Panc1 (cell line): ENCODE measurements around the gene STK10. TPM values are rescaled to one million over a fixed set of nuclear protein-coding genes. Genes with fewer than 3 reads are reported as not detected.

Experiments
- ATAC-seq: fragments of 200-7000 bp; cut with Tn5 transposase; 2 replicates; pipeline ENCODE4 v1.9.1; 2020; ENCODE audit warnings: mild to moderate bottlenecking, moderate library complexity
- BruUV-seq: library from RNA; stranded (reverse); fragments of 400-500 nt; replicated peaks from 2 replicates; lab custom pipeline; 2021; lab: Mats Ljungman, UMichigan
- CTCF ChIA-PET: fragments of 300-600 bp; sonication (Branson Sonifier 250); formaldehyde crosslinking; loops from one replicate; lab custom pipeline; 2022; ENCODE audit warnings: antibody characterized with exemption; lab: Charles Lee
- POLR2A ChIA-PET: fragments of 300-600 bp; sonication (Branson Sonifier 250); formaldehyde crosslinking; loops from one replicate; lab custom pipeline; 2022; ENCODE audit warnings: antibody characterized with exemption; lab: Charles Lee
- DNase-seq: peaks from one replicate; pipeline ENCODE4 v3.0.0-alpha.2; 2010; ENCODE audit warnings: low read depth, low spot score
- H3K27ac ChIP-seq: 2 replicates; pipeline ENCODE4 v1.5.1; 2011; ENCODE audit warnings: mild to moderate bottlenecking, low read length, inconsistent platforms
- H3K27me3 ChIP-seq: fragments of 200-500 bp; sonication (Bioruptor generic); 2 replicates; pipeline ENCODE4 v1.6.0; 2014; ENCODE audit warnings: low read length, inconsistent platforms; ENCODE audit not compliant: control insufficient read depth, insufficient read depth
- H3K36me3 ChIP-seq: fragments of 200-500 bp; sonication (Bioruptor generic); 2 replicates; pipeline ENCODE4 v1.5.1; 2014; ENCODE audit warnings: inconsistent platforms, mild to moderate bottlenecking, low read length, moderate library complexity; ENCODE audit not compliant: control insufficient read depth, insufficient read depth
- H3K4me1 ChIP-seq: 2 replicates; pipeline ENCODE4 v1.5.1; 2011; ENCODE audit warnings: inconsistent platforms, mild to moderate bottlenecking, low read length, moderate library complexity; ENCODE audit not compliant: control insufficient read depth, insufficient read depth
- H3K4me3 ChIP-seq, 2 experiments: 2 replicates each; pipeline ENCODE4 v1.5.1; 2011 to 2012; ENCODE audit warnings: low read depth in 2 of 2, low read length in 2 of 2, mild to moderate bottlenecking in 2 of 2, inconsistent platforms in 1 of 2, moderate library complexity in 1 of 2
- H3K9me3 ChIP-seq: fragments of 200-500 bp; sonication (Bioruptor generic); 2 replicates; pipeline ENCODE4 v1.5.1; 2014; ENCODE audit warnings: low read depth, mild to moderate bottlenecking, inconsistent platforms, low read length, moderate library complexity; ENCODE audit not compliant: control insufficient read depth, insufficient read depth
- CTCF ChIP-seq: fragments of 450-650 bp; IDR thresholded peaks from 2 replicates; pipeline ENCODE4 v1.5.1; 2017; ENCODE audit warnings: mild to moderate bottlenecking
- POLR2AphosphoS5 ChIP-seq: IDR thresholded peaks from 2 replicates; pipeline ENCODE4 v1.6.1; 2012; ENCODE audit warnings: mild to moderate bottlenecking, low read depth, low read length, moderate library complexity
- REST ChIP-seq, 2 experiments: IDR thresholded peaks; 2 replicates each; pipeline ENCODE4 v1.6.1; 2011 to 2012; ENCODE audit warnings: low read depth in 2 of 2, control low read depth in 1 of 2, low read length in 1 of 2, mild to moderate bottlenecking in 1 of 2, moderate library complexity in 1 of 2; ENCODE audit not compliant: insufficient read depth in 1 of 2
- SIN3A ChIP-seq: IDR thresholded peaks from 2 replicates; pipeline ENCODE4 v1.6.1; 2012; ENCODE audit warnings: low read depth, mild to moderate bottlenecking, low read length, moderate library complexity, borderline replicate concordance; ENCODE audit not compliant: insufficient read depth
- TCF7L2 ChIP-seq: IDR thresholded peaks from 2 replicates; pipeline ENCODE4 v1.6.1; 2011; ENCODE audit warnings: mild to moderate bottlenecking, low read depth, low read length, inconsistent platforms
- in situ Hi-C: cut with HindIII; loops from 2 replicates; pipeline ENCODE4 v1.10.0; 2016; ENCODE audit warnings: low sequenced_read_pairs, low pct_unique_long_range_greater_than_20kb
- intact Hi-C: fragments of 100-400 bp; cut with micrococcal nuclease; formaldehyde crosslinking; loops from one replicate; pipeline ENCODE4 v1.10.0; 2022; ENCODE audit not compliant: unreplicated experiment
- total RNA-seq: library from RNA; stranded (reverse); gene quantifications from one replicate; pipeline ENCODE4 v1.2.1, GENCODE V29; 2021; ENCODE audit not compliant: unreplicated experiment

STK10 gene
- total RNA-seq, 1 experiment from 2014 or later = 34.9 TPM

- ATAC-seq (no peak), DNase-seq (no peak)
- no TSS peak for BruUV-seq
- no peak overlapping the region for H3K27ac ChIP-seq
- CTCF ChIA-PET = no interaction called here
- intact Hi-C loops (no loop called here), in situ Hi-C loops (no loop called here)
- peaks cover 3% of the 10 kb centered on the region; the same call in 1 of the 2 replicates for H3K9me3 ChIP-seq
- no peaks in the 10 kb centered on the region for H3K36me3 ChIP-seq
- H3K4me3 ChIP-seq = no peak overlapping the region
- peaks cover 2% of the 10 kb centered on the region; the same call in 1 of the 2 replicates for H3K4me1 ChIP-seq
- H3K27me3 ChIP-seq = no peaks in the 10 kb centered on the region
- POLR2A ChIA-PET = no interaction called here
- TF ChIP-seq SIN3A (no peak), POLR2AphosphoS5 (no peak), CTCF (no peak), REST (IDR thresholded peaks at IDR 0.05; ENCODE audit: insufficient read depth in 1 of 2, low read depth in 2 of 2, low read length in 1 of 2) (no peak), TCF7L2 (no peak)
These were observed 47.2 kb downstream of the STK10 start for GRCh38 chr5:172140866-172141265.

GRCh38 chr5:172140120-172140519 lies 47.9 kb downstream of the STK10 start:
- in situ Hi-C loops = no loop called here
- ATAC-seq = no peak
- TF ChIP-seq SIN3A (no peak), REST (IDR thresholded peaks at IDR 0.05; ENCODE audit: insufficient read depth in 1 of 2, low read depth in 2 of 2, low read length in 1 of 2) (no peak), CTCF (no peak), POLR2AphosphoS5 (no peak), TCF7L2 (no peak)
- CTCF ChIA-PET = no interaction called here
- no peak overlapping the region for H3K27ac ChIP-seq
- POLR2A ChIA-PET = no interaction called here
- H3K36me3 ChIP-seq = no peaks in the 10 kb centered on the region
- no peak overlapping the region for H3K4me3 ChIP-seq
- H3K9me3 ChIP-seq = peaks cover 3% of the 10 kb centered on the region; the same call in 1 of the 2 replicates
- no peak for DNase-seq
- peaks cover 2% of the 10 kb centered on the region; the same call in 1 of the 2 replicates for H3K4me1 ChIP-seq
- intact Hi-C loops = no loop called here
- H3K27me3 ChIP-seq = no peaks in the 10 kb centered on the region
- no TSS peak for BruUV-seq
